ES-I3 (cell line): ENCODE results near the gene CACNA1C.

Experiments used
- H3K36me3 ChIP-seq: 2 replicates; pipeline ENCODE4 v1.6.1; 2013; ENCODE audit warnings: mild to moderate bottlenecking, low read length, control low read depth, moderate library complexity; ENCODE audit not compliant: insufficient read depth
- H3K4me1 ChIP-seq: 2 replicates; pipeline ENCODE4 v1.6.1; 2013; ENCODE audit warnings: mild to moderate bottlenecking, control low read depth, low read length; ENCODE audit not compliant: insufficient read depth
- H3K9ac ChIP-seq: 2 replicates; pipeline ENCODE4 v1.6.1; 2013; ENCODE audit warnings: low read depth, mild to moderate bottlenecking, low read length, moderate library complexity
- H3K9me3 ChIP-seq: 2 replicates; pipeline ENCODE4 v1.6.1; 2013; ENCODE audit warnings: mild to moderate bottlenecking, low read length, moderate library complexity; ENCODE audit not compliant: control insufficient read depth, insufficient read depth

Gene CACNA1C

DNA sequence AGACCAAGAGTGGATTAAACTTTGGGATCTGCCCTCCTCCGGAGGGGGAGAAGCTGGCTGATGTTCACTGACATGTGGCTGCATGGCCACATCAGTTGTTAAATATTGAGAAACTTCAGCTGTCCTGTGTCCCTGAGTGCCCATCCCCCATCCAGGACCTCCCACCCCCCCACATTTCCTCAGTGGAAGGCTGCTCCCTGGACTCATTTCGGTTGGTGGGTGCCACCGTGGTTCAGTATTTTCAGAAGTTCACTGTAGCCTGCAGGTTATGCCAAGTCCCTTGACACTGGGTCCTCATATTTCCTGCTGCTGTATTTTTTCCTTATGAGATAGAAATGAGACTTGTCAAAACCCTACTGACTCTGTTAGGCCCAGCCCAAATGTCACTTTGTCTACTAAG is 302.4 kb downstream of the CACNA1C start:
- H3K9ac ChIP-seq: no peak overlapping the region
- H3K9me3 ChIP-seq: no peaks in the 10 kb centered on the region
- H3K36me3 ChIP-seq: no peaks in the 10 kb centered on the region
- H3K4me1 ChIP-seq: no peaks in the 10 kb centered on the region; the same call in 1 of the 2 replicates

DNA sequence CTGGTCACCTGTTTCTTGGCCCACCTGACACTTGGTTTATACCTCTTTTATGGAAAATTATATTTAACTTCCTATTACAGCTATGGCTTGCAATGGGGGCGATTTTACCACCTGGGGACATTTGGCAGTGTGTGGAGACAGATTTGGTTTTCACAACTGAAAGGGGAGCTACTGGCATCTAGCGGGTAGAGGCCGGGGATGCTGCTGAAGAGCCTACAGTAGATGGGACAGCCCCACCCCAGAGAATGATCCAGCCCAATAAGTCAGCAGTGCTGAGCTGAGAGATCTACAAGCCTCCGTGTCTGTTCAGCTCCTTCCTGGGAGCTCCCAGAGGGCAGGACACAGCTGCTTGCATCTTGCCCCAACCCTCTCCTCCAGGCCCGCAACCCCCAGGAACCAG is 302.8 kb downstream of the CACNA1C start:
- Histone ChIP-seq H3K4me1 (no peaks in the 10 kb centered on the region; the same call in 1 of the 2 replicates), H3K9ac (no peak overlapping the region), H3K9me3 (no peaks in the 10 kb centered on the region), H3K36me3 (no peaks in the 10 kb centered on the region)

GRCh38 chr12:2356601-2357125 is 303.9 kb downstream of the CACNA1C start:
- H3K9me3 ChIP-seq: no peaks in the 10 kb centered on the region
- no peaks in the 10 kb centered on the region for H3K36me3 ChIP-seq
- H3K9ac ChIP-seq: no peak overlapping the region
- H3K4me1 ChIP-seq: no peaks in the 10 kb centered on the region; the same call in 1 of the 2 replicates

- Histone ChIP-seq H3K4me1 (no peaks in the 10 kb centered on the region; the same call in 1 of the 2 replicates), H3K9ac (no peak overlapping the region), H3K36me3 (no peaks in the 10 kb centered on the region), H3K9me3 (no peaks in the 10 kb centered on the region)
Measured at GRCh38 chr12:2358986-2359658, 306.3 kb downstream of the CACNA1C start.

- no peaks in the 10 kb centered on the region for H3K36me3 ChIP-seq
- no peak overlapping the region for H3K9ac ChIP-seq
- H3K9me3 ChIP-seq: no peaks in the 10 kb centered on the region
- no peaks in the 10 kb centered on the region; the same call in 1 of the 2 replicates for H3K4me1 ChIP-seq
Measured at GRCh38 chr12:2359725-2360629, 307.2 kb downstream of the CACNA1C start.

GRCh38 chr12:2360630-2361170 is 307.9 kb downstream of the CACNA1C start:
- Histone ChIP-seq H3K9ac (no peak overlapping the region), H3K9me3 (no peaks in the 10 kb centered on the region), H3K36me3 (no peaks in the 10 kb centered on the region), H3K4me1 (no peaks in the 10 kb centered on the region; the same call in 1 of the 2 replicates)

DNA sequence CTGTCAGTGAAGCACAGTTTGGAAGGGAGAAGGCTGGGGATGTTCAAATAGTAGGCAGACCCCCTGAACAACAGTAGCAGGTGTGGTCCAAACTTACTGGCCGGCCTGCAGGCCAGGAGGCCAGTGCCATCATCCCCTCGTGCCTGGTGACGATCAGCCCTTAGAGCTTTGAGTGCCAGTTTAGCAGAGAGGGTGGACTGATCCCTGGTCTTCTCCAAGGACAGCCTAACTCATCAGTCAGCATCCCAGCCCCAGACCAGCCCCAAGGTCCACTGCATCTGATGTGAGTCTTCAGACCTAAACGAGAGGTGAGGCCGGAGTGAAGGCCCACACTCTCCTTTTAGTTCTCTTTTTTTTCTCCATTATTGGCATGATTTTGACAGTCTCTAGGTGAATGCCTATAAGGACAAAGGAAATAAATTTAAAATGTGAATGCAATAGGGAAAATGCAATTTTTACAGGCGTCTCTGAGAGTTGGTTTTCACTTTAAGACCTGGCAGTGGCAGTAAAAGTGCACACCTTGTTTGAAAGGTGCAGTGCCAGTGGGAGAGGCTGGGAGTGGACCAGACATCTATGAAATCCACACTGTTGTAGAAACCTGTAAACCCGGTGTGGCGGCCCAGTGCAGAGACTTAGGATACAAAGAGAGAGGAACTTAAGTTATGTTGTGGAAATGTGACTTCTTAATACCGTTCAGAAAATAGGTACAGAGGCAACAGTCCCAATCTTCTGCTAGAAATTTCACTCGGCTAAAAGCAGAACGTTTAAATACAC is 311.2 kb downstream of the CACNA1C start:
- H3K4me1 ChIP-seq: no peaks in the 10 kb centered on the region; the same call in 1 of the 2 replicates
- H3K9me3 ChIP-seq: 0 out of 2 replicates have a peak, but pooled peaks cover 2% of the 10 kb centered on the region
- H3K9ac ChIP-seq: no peak overlapping the region
- H3K36me3 ChIP-seq: no peaks in the 10 kb centered on the region

- Histone ChIP-seq H3K9ac (no peak overlapping the region), H3K36me3 (no peaks in the 10 kb centered on the region), H3K4me1 (no peaks in the 10 kb centered on the region; the same call in 1 of the 2 replicates), H3K9me3 (0 out of 2 replicates have a peak, but pooled peaks cover 2% of the 10 kb centered on the region)
Measured at GRCh38 chr12:2364631-2365051, 311.9 kb downstream of the CACNA1C start.

DNA sequence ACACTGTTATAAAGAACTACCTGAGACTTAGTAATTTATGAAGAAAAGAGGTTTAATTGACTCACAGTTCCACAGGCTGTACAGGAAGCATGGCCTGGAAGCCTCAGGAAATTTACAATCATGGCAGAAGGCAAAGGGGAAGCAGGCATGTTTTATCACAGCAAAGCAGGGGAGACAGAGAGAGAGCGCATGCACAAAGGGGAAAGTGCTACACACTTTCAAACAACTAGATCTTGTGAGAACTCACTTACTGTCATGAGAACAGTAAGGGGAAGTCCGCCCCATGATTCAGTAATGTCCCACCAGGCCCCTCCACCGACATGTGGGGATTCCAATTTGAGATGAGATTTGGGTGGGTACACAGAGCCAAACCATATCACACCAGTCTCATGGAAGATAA is 313.9 kb downstream of the CACNA1C start:
- H3K36me3 ChIP-seq: no peaks in the 10 kb centered on the region
- 0 out of 2 replicates have a peak, but pooled peaks cover 2% of the 10 kb centered on the region for H3K9me3 ChIP-seq
- no peak overlapping the region for H3K9ac ChIP-seq
- no peaks in the 10 kb centered on the region; the same call in 1 of the 2 replicates for H3K4me1 ChIP-seq

DNA sequence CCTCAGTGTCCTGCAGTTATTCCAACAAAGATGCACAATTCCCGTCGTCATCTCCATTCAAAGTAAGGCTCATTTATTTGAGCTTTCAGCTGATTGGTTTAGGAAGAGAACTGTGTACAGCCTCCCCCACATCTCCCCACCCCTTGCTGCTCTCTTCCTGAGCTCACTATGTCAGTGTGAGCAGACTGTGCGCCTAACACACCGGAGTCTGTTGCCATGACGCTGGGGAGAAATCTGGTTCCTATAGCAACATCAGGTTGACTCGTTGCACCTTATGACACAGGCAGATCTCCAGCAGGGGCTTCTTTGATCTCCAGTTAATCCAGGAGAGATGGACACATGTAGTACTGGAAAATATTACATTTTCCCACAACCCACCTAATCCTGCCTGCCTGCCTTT is 319.4 kb downstream of the CACNA1C start:
- H3K9me3 ChIP-seq: 0 out of 2 replicates have a peak, but pooled peaks cover under 1% of the 10 kb centered on the region
- peaks cover 5% of the 10 kb centered on the region; the same call in 1 of the 2 replicates for H3K4me1 ChIP-seq
- H3K36me3 ChIP-seq: no peaks in the 10 kb centered on the region
- H3K9ac ChIP-seq: no peak overlapping the region

GRCh38 chr12:2372735-2373134 is 319.9 kb downstream of the CACNA1C start:
- Histone ChIP-seq H3K9me3 (no peaks in the 10 kb centered on the region), H3K36me3 (no peaks in the 10 kb centered on the region), H3K9ac (no peak overlapping the region), H3K4me1 (peaks cover 9% of the 10 kb centered on the region; the same call in 1 of the 2 replicates)

DNA sequence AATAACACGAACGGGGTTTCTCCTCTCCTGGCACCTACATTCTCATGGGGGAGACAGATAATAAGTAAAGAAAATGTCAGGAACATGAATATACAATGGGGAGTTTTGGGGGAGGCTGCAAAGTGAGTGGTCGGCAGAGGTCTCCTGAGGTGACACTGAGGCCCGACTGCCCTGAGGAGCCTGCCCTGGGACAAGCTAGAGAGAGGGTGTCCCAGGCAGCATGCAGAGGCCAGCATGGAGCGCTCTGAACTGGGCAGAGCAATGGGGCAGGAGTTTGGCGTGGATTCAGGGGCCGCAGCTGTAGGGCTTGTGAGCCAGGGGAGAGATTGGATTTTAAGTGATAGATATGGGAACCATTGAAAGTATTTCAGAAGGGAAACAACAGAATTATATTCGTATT is 320.5 kb downstream of the CACNA1C start:
- H3K9ac ChIP-seq: no peak overlapping the region
- no peaks in the 10 kb centered on the region for H3K9me3 ChIP-seq
- H3K36me3 ChIP-seq: no peaks in the 10 kb centered on the region
- peaks cover 9% of the 10 kb centered on the region; the same call in 1 of the 2 replicates for H3K4me1 ChIP-seq

GRCh38 chr12:2374092-2374906 is 321.5 kb downstream of the CACNA1C start:
- no peaks in the 10 kb centered on the region for H3K9me3 ChIP-seq
- H3K4me1 ChIP-seq: peaks cover 9% of the 10 kb centered on the region; the same call in 1 of the 2 replicates
- no peak overlapping the region for H3K9ac ChIP-seq
- H3K36me3 ChIP-seq: no peaks in the 10 kb centered on the region
